Activated naive CD8-positive, alpha-beta T cell treated with anti-CD3 and anti-CD28 coated beads for 36 hours (primary cell): ENCODE data around the gene SUSD2. TPM values are rescaled to one million over a fixed set of nuclear protein-coding genes. Genes with fewer than 3 reads are reported as not detected.
"Not testable (repeated sequence)": the region's sequence is repeated elsewhere in the genome, so short reads cannot be mapped to it uniquely, and the experiment has no call there.

ENCODE experiments used
- DNase-seq: peaks from one replicate; pipeline ENCODE4 v3.0.0; 2021
- H3K27ac Mint-ChIP-seq: one replicate; pipeline ENCODE4 v1.8.0; 2022; ENCODE audit warnings: mild to moderate bottlenecking, moderate library complexity, mixed read lengths
- H3K27me3 Mint-ChIP-seq: one replicate; pipeline ENCODE4 v1.8.0; 2022; ENCODE audit warnings: mild to moderate bottlenecking, mixed read lengths
- H3K36me3 Mint-ChIP-seq: one replicate; pipeline ENCODE4 v1.8.0; 2021; ENCODE audit warnings: mild to moderate bottlenecking, mixed read lengths
- H3K4me1 Mint-ChIP-seq: one replicate; pipeline ENCODE4 v1.8.0; 2021; ENCODE audit warnings: mixed read lengths
- H3K4me3 Mint-ChIP-seq: one replicate; pipeline ENCODE4 v1.8.0; 2022; ENCODE audit warnings: mild to moderate bottlenecking, moderate library complexity, mixed read lengths
- H3K9me3 Mint-ChIP-seq: one replicate; pipeline ENCODE4 v1.8.0; 2022; ENCODE audit warnings: mixed read lengths
- total RNA-seq, 2 experiments: library from RNA; stranded (reverse); gene quantifications; one replicate each; pipeline ENCODE4 v1.2.3, GENCODE V29; 2021

Gene SUSD2
- total RNA-seq, 2 experiments from 2014 or later = 0.56 to 0.80 TPM

DNA sequence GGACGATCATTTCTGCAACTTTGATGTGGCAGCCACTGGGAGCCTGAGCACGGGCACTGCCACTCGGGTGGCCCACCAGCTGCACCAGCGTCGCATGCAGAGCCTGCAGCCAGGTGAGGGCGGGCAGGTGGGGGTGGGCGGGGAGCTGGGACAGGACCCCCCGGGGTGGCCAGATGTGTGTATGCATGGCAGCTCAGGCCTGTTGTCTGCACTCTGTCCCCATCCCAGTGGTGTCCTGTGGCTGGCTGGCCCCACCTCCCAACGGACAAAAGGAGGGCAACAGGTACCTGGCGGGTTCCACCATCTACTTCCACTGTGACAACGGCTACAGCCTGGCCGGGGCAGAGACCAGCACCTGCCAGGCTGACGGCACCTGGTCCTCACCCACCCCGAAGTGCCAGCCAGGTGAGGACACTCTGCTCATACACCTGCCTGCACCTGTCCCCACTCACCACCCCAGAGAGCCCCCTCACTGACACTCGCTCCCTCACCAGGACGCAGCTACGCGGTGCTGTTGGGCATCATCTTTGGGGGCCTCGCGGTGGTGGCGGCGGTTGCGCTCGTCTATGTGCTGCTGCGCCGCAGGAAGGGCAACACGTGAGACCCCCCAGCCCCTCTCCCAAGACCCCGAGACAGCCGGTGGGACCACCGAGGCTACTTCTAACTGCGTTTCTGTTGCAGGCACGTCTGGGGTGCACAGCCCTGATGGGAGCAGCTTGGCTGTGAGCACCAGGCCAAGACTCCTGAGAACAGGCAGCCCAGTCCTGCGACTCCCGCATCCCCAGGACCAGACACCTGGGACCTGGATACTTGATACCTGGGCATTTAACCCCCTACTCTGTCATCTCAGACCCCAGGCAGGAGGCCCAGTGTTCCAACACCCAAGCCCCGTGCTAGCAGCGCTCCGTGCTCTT, 6.7 kb downstream of the SUSD2 start:
- Mint-ChIP-seq H3K4me1 (no peaks in the 10 kb centered on the region), H3K27me3 (no peaks in the 10 kb centered on the region), H3K27ac (no peak overlapping the region), H3K9me3 (no peaks in the 10 kb centered on the region), H3K4me3 (no peak overlapping the region), H3K36me3 (no peaks in the 10 kb centered on the region)
- DNase-seq = no peak

DNA sequence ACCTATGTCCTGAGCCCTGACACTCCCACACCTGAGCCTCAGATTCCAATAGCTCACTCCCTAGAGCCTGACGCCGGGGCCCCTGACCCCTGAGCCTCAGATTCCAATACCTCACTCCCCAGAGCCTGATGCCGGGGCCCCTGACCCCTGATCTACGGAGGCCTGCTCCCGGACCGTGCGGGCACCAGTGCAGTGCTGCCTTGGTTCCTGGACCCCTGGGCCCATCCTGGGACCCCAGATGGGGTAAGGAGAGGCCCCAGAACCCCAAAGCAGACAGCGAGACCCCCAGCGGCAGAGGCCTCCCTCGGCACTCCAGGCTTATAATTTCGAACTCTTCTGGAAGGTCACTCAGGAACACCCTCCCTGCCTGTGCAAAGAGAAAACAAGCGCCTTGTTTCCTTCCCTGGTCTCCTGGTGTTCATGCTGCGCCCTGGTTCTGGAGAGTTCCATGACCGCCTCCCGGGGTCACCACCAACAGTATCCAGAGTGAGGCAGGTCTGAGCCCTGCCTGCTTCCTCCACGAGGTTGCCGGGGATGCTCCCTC, 7.5 kb downstream of the SUSD2 start:
- no peaks in the 10 kb centered on the region for H3K27me3 Mint-ChIP-seq
- no peak overlapping the region for H3K27ac Mint-ChIP-seq
- H3K4me1 Mint-ChIP-seq = no peaks in the 10 kb centered on the region
- H3K36me3 Mint-ChIP-seq = no peaks in the 10 kb centered on the region
- no peak for DNase-seq
- H3K9me3 Mint-ChIP-seq = no peaks in the 10 kb centered on the region
- H3K4me3 Mint-ChIP-seq = no peak overlapping the region

DNA sequence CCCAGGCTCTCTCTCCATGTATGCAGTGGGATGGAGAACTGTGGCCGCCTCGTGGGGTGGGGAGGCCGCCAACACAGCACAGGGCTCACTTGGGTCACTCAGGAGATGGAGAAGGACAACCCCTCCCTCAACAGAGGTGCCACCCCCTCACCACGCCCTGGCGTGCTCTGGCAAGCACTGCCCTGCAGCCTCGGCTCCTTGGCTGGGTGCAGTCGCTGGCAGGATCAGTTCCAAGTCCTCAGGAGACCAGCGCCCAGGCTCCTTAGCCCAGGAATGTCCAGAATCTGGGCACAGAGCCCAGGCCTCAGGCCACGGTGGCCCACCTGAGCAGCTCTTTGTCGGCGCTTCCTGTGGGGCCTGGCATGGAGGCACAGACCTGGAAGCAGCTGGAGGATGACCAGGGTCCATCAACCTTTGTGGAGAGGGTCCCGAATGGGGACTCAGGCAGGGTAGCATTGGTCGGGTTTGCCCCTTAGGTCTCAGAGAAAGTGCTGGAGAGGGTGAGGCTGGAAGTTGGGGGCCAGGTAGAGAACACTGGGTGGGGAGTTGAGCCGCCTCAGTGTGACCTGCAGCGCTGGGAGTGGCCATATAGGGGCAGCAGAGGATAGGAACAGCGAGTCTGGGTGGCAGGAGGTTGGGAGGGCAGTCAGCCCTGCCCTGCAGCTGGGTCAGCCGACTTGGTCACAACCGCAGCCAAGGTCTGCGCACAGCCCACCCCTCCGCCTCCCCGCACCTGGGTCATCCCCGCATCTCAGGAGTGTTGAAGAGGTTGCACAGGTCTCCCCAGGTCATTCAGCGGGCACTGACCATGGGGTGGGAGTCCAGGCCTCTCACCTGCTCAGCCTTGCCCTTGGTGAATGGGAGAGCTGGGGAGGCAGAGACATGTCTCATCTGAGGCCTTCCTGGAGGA, 8.2 kb downstream of the SUSD2 start:
- no peaks in the 10 kb centered on the region for H3K27me3 Mint-ChIP-seq
- DNase-seq = peak; percentile 46
- no peaks in the 10 kb centered on the region for H3K4me1 Mint-ChIP-seq
- no peak overlapping the region for H3K27ac Mint-ChIP-seq
- no peaks in the 10 kb centered on the region for H3K9me3 Mint-ChIP-seq
- H3K36me3 Mint-ChIP-seq = no peaks in the 10 kb centered on the region
- no peak overlapping the region for H3K4me3 Mint-ChIP-seq

DNA sequence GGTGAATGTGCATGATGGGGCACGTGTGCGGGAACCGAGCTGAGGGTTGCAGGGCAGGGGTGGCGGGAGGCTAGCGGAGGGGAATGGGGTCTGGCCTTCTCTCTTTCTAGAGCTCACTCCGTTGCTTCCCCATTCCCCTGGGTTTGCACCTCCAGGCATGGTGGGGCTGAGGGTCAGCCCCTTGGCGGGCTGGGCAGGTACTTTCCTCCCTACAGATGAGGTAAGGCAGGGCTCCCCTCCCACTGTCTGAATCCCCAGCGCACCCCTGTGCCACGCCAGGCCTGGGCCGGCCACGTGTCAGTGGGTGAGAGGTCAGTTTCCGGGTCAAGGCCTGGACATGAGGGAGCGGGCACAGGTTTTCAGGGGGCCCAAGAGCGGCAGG, 8.9 kb downstream of the SUSD2 start:
- Mint-ChIP-seq H3K27ac (no peak overlapping the region), H3K9me3 (no peaks in the 10 kb centered on the region), H3K4me1 (no peaks in the 10 kb centered on the region), H3K27me3 (no peaks in the 10 kb centered on the region), H3K36me3 (no peaks in the 10 kb centered on the region), H3K4me3 (no peak overlapping the region)
- no peak for DNase-seq

DNA sequence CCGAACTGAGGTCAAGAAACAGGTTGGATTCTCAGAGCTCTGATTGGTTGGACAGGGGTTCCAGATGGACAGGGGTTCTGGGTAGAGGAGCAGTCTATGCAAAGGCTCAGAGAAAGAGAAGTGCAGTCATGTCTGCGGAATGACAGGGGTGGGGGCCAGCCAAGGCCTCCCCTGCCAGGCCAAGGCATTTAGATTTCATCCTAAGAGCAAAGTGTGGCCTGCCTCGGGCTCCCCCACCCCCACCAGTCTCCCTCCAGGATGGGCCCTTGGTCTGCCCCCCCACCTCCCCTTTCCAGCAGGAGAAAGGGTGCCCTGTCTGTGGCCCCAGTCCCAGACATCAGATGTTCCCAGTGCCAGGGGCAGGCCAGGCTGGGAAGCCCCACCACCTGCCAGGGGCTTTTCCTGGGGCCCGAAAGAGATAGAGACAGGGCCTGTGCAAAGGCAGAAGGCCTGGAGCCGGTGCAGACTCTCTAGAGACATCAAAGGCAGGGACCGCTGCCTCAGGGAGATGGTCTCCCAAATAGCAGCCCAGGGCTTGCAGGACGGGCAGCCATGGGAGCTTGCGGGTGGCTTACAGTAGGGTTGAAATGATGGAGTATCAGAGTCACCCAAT, 9.4 kb downstream of the SUSD2 start:
- H3K4me1 Mint-ChIP-seq = no peaks in the 10 kb centered on the region
- no peak for DNase-seq
- no peaks in the 10 kb centered on the region for H3K9me3 Mint-ChIP-seq
- H3K27ac Mint-ChIP-seq = no peak overlapping the region
- no peaks in the 10 kb centered on the region for H3K27me3 Mint-ChIP-seq
- no peaks in the 10 kb centered on the region for H3K36me3 Mint-ChIP-seq
- no peak overlapping the region for H3K4me3 Mint-ChIP-seq

DNA sequence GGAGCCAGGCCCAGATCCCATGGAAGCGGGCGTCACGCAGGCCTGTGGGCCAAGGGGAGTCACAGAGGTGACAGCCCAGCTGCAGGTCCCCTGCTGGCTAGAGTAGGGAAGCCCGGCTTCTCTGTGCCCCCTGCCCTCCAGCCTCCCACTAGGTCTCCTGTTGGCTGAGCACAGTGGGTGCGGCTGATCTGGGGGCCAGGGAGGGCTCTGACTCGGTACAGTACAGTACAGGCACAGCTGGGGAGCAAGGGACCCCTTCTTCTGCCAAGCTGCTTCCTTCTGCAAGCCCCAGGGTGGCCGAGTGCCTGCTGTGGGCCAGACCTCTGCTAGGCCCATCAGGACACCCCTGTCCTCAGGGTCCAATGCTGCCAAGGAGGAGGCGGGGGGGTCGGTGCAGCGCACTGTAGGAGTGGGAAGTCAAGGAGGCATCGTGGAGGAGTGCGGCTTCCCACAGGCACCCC, 10.1 kb downstream of the SUSD2 start:
- no peak for DNase-seq
- no peaks in the 10 kb centered on the region for H3K4me1 Mint-ChIP-seq
- H3K27ac Mint-ChIP-seq = no peak overlapping the region
- H3K9me3 Mint-ChIP-seq = no peaks in the 10 kb centered on the region
- no peaks in the 10 kb centered on the region for H3K27me3 Mint-ChIP-seq
- H3K4me3 Mint-ChIP-seq = no peak overlapping the region
- no peaks in the 10 kb centered on the region for H3K36me3 Mint-ChIP-seq

DNA sequence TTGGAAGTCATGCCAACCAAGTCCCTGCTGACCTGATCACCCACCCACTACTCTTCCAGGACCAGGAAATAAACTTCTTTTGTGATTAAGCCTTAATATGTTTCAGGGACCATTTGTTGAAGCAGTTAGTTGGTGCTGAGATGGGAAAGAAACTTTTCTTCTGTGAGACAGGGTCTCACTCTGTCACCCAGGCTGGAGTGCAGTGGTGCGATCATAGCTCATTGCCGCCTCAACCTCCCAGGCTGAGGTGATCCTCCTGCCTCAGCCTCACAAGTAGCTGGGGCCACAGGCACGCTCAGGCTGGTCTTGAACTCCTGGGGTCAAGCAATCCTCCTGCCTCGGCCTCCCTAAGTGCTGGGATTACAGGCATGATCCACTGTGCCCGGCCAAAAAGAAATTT, 10.6 kb downstream of the SUSD2 start:
- Mint-ChIP-seq H3K27me3 (no peaks in the 10 kb centered on the region), H3K4me3 (no peak overlapping the region), H3K4me1 (no peaks in the 10 kb centered on the region), H3K9me3 (no peaks in the 10 kb centered on the region), H3K36me3 (no peaks in the 10 kb centered on the region), H3K27ac (no peak overlapping the region)
- no peak for DNase-seq

DNA sequence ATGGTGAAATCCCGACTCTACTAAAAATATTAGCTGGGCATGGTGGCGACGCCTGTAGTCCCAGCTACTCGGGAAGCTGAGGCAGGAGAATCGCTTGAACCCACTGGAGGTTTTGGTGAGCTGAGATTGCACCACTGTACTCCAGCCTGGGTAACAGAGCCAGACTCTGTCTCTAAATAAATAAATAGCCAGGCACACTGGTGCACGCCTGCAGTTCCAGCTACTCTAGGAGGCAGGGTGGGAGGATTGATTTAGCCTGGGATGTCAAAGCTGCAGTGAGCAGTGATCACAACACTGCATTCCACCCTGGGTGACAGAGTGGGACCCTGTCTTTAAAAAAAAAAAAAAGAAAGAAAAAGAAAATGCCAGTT, 17.4 kb downstream of the SUSD2 start:
- peaks cover 8% of the 10 kb centered on the region for H3K4me1 Mint-ChIP-seq
- H3K27ac Mint-ChIP-seq = no peak overlapping the region
- no peak overlapping the region for H3K4me3 Mint-ChIP-seq
- no peaks in the 10 kb centered on the region for H3K36me3 Mint-ChIP-seq
- DNase-seq = no peak
- H3K9me3 Mint-ChIP-seq = no peaks in the 10 kb centered on the region
- H3K27me3 Mint-ChIP-seq = no peaks in the 10 kb centered on the region

DNA sequence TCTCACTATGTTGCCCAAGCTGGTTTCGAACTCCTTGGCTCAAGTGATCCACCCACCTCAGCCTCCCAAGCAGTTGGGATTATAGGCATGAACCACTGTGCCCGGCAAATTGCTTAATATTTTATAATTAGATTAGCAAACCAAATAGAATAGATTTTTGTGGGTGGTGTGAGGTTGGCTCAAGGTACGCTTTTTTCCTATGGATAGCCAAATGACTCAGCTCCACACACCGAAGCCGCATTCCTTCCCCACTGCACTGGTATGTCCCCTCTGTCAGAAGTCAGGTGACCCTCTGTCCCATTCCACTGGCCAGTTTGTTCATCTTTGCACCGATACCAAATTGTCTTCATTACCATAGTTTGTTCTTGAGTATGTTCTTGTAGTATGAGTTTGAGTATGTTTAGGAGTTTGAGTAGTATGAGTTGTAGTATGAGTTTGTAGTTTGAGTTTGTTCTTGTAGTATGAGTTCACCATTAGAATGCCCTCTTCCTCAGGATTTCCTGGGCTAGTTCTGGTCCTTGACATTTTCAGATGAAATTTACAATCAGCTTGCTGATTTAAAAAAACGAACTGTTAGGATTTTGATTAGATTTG, 19.4 kb downstream of the SUSD2 start:
- Mint-ChIP-seq H3K4me3 (no peak overlapping the region), H3K4me1 (peaks cover 8% of the 10 kb centered on the region), H3K27me3 (no peaks in the 10 kb centered on the region), H3K9me3 (no peaks in the 10 kb centered on the region), H3K27ac (no peak overlapping the region), H3K36me3 (no peaks in the 10 kb centered on the region)
- no peak for DNase-seq

DNA sequence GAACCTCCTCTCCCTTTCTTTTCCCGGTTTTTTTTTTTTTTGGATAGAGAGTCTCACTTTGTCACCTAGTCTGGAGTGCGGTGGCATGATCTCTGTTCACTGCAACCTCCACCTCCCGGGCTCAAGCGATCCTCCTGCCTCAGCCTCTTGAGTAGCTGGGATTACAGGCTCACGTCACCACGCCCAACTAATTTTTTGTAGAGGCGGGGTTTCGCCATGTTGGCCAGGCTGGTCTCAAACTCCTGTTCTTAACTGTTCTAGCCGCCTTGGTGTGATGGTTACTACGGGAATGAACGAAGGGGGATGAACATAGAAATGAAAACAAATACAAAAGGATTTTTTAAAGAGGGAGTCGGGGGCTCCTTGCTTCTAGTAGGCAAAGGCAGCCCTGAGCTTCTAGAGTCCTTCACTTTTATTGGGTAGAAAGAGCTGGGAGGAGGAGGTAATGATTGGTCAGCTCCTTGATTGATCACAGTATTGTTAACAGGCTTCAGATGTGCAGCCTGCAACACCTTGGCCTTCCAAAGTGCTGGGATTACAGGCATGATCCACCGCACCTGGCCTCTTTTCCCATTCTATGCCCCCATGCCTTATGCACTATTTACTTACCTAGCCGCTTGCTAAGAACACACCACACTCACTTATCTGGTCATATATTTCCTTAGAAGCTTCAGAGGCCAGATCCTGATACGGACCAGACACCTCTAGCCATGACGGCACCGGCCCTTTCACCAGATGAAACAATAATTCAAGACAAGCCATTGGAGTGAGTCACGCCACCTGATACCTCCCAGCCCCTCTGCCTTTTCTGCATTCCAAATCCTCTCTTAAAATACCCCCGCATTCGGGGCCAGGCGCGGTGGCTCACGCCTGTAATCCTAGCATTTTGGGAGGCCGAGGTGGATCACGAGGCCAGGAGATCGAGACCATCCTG, 20.7 kb downstream of the SUSD2 start:
- no peak overlapping the region for H3K27ac Mint-ChIP-seq
- H3K27me3 Mint-ChIP-seq = no peaks in the 10 kb centered on the region
- no peaks in the 10 kb centered on the region for H3K36me3 Mint-ChIP-seq
- peaks cover 12% of the 10 kb centered on the region for H3K4me1 Mint-ChIP-seq
- DNase-seq = no peak
- H3K9me3 Mint-ChIP-seq = no peaks in the 10 kb centered on the region
- no peak overlapping the region for H3K4me3 Mint-ChIP-seq

DNA sequence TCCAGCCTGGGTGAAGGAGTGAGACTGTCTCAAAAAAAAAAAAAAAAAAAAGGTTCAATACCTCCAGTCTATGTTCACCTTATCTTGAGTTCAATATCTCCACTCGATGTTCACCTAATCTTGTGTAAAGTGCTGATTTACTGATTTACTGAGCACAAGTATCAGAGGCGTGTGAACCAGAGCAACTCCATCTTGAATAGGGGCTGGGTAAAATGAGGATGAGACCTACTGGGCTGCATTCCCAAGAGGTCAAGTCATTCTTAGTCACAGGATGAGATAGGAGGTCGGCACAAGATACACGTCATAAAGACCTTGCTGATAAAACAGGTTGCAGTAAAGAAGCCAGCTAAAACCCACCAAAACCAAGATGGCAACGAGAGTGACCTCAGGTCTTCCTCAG, 22.6 kb downstream of the SUSD2 start:
- H3K9me3 Mint-ChIP-seq, H3K27me3 Mint-ChIP-seq, DNase-seq, H3K4me3 Mint-ChIP-seq, H3K36me3 Mint-ChIP-seq, H3K27ac Mint-ChIP-seq: not testable (repeated sequence)
- H3K4me1 Mint-ChIP-seq = peaks cover 15% of the 10 kb centered on the region

DNA sequence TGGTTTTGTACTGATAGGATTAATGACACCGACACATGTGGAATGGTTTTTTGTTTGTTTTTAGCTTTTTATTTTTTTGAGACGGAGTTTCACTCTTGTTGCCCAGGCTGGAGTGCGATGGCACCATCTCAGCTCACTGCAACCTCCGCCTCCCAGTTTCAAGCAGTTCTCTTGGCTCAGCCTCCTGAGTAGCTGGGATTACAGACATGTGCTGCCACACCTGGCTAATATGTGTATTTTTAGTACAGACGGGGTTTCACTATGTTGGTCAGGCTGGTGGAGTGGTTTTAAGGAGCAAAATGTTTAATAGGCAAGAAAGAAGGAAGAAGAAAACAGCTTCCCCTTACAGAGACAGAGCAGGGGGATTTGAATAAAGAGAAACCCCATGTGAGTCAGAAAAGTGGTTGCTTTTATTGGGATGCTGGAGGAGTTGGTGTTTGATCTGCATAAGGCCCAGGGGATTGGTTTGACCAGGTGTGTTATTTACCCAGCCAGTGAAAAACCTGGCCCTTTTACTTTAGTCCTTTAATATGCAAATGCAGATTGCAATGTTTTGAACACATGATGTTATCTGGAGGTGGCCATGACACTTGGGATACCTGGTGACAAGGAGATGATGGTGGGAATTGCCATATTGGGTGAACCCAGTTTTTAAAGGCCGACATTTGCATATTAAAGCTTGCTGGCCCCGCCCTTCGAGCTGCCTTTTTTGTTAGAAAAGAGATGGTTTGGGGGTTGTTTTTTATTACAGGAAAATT, 24.3 kb downstream of the SUSD2 start:
- Mint-ChIP-seq H3K27me3 (no peaks in the 10 kb centered on the region), H3K36me3 (no peaks in the 10 kb centered on the region), H3K9me3 (no peaks in the 10 kb centered on the region), H3K4me3 (no peak overlapping the region), H3K4me1 (peaks cover 15% of the 10 kb centered on the region), H3K27ac (no peak overlapping the region)
- no peak for DNase-seq

DNA sequence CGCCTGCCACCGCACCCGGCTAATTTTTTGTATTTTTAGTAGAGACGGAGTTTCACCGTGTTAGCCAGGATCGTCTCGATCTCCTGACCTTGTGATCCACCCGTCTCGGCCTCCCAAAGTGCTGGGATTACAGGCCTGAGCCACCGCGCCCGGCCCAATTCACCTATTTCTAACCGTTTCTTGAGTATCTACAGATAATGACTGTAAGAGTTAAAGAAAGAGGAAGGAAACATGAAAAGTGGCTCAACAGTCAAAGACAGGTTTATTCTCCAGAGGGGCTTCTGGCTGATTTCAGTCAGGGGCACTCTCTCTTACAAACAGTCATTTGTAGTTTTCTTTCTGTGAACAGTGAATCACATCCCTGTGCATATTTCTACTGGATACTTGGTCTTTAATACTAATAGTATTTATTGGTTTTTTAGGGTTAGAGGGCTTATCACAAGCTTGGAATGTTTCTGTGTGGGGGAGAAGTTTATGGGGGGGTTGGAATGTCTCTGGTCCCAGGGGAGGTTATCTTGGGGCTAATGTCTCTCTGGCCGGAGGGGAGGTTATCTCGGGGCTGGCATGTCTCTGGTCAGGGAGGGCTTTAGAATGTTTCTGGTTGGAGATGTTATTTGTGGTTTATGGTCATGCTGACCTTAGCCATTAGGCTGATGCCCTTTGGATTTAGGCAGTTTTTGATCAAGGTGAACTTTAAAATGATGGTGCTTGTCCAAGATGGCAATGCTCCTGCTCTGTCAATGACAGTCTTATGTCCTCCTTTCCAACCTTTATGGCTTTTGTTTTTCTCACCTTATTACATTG, 25.4 kb downstream of the SUSD2 start:
- H3K27ac Mint-ChIP-seq, H3K4me3 Mint-ChIP-seq, H3K9me3 Mint-ChIP-seq, H3K27me3 Mint-ChIP-seq, H3K36me3 Mint-ChIP-seq, DNase-seq: not testable (repeated sequence)
- peaks cover 15% of the 10 kb centered on the region for H3K4me1 Mint-ChIP-seq
